HepG2 (cell line): Measurements from ENCODE around the gene DNM3. TPM values are rescaled to one million over a fixed set of nuclear protein-coding genes. Genes with fewer than 3 reads are reported as not detected.

Source experiments
- ATAC-seq: fragments of 200-7000 bp; cut with Tn5 transposase; 3 replicates; pipeline ENCODE4 v1.9.1; 2020; ENCODE audit warnings: mild to moderate bottlenecking, moderate library complexity
- BruUV-seq: library from RNA; stranded (reverse); fragments of 400-500 nt; replicated peaks from 2 replicates; lab custom pipeline; 2021; lab: Mats Ljungman, UMichigan
- CTCF ChIA-PET: fragments of 300-600 bp; formaldehyde crosslinking; extraction: SDS; loops from one replicate; lab custom pipeline; 2021; ENCODE audit warnings: low total read pairs, inconsistent platforms, low intra/inter-chr PET ratio; lab: Yijun Ruan, JAX
- POLR2A ChIA-PET: fragments of 350-600 bp; sonication (Branson Sonifier 250); formaldehyde crosslinking; loops from one replicate; lab custom pipeline; 2020; ENCODE audit warnings: antibody characterized with exemption, inconsistent platforms; lab: Yijun Ruan, JAX
- DNase-seq: peaks from one replicate; pipeline ENCODE4 v3.0.0-alpha.2; 2015; ENCODE audit warnings: low spot score
- FAIRE-seq: peaks from 3 replicates; lab custom pipeline; 2011; peaks lifted over from hg19 to GRCh38; lab: Jason Lieb, UNC
- H2AFZ ChIP-seq: one replicate; pipeline ENCODE4 v1.6.1; 2011; ENCODE audit warnings: low read length, inconsistent platforms
- H3K27ac ChIP-seq: fragments of 300-600 bp; 3 replicates; pipeline ENCODE4 v1.8.0; 2011; ENCODE audit warnings: mixed run types, mild to moderate bottlenecking, mixed read lengths, low read length, inconsistent platforms; ENCODE audit not compliant: insufficient read depth; ENCODE audit errors: extremely low read length
- H3K27me3 ChIP-seq, 2 experiments: fragments of 200-600 bp in 1 of 2; 2 replicates in 1 of 2; 3 replicates in 1 of 2; pipeline versions ENCODE4 v1.6.0 to v1.8.0; 2011; ENCODE audit warnings: low read length in 2 of 2, mild to moderate bottlenecking in 2 of 2, moderate library complexity in 2 of 2, inconsistent platforms in 1 of 2; ENCODE audit not compliant: insufficient read depth in 2 of 2, control insufficient read depth in 1 of 2
- H3K36me3 ChIP-seq, 2 experiments: fragments of 200-600 bp in 1 of 2; replicated peaks in 1 of 2; 2 replicates in 1 of 2; 3 replicates in 1 of 2; pipeline versions ENCODE4 v1.5.1 to v1.8.0; 2011; ENCODE audit warnings: low read length in 2 of 2, inconsistent platforms in 1 of 2; ENCODE audit not compliant: insufficient read depth in 2 of 2, control insufficient read depth in 1 of 2
- H3K4me1 ChIP-seq: 2 replicates; pipeline ENCODE4 v1.5.1; 2012; ENCODE audit warnings: low read length, inconsistent platforms; ENCODE audit not compliant: insufficient read depth
- H3K4me2 ChIP-seq: 2 replicates; pipeline ENCODE4 v1.6.0; 2011; ENCODE audit warnings: low read depth, low read length, inconsistent platforms
- H3K4me3 ChIP-seq, 3 experiments: fragments of 200-600 bp in 1 of 3; sonication (generic), shearing (Covaris generic) in 1 of 3; replicated peaks in 1 of 3; 2 replicates each; pipeline ENCODE4 v1.5.1; 2011 to 2016; ENCODE audit warnings: low read length in 3 of 3, inconsistent platforms in 2 of 3, low read depth in 2 of 3, mild to moderate bottlenecking in 2 of 3, control low read depth in 1 of 3, mixed read lengths in 1 of 3; ENCODE audit not compliant: insufficient read depth in 1 of 3
- H3K79me2 ChIP-seq: one replicate; pipeline ENCODE4 v1.6.1; 2011; ENCODE audit warnings: low read length, inconsistent platforms; ENCODE audit not compliant: insufficient read depth
- H3K9ac ChIP-seq: 2 replicates; pipeline ENCODE4 v1.6.0; 2011; ENCODE audit warnings: mild to moderate bottlenecking, low read depth, low read length, inconsistent platforms; ENCODE audit not compliant: insufficient read depth
- H3K9me3 ChIP-seq: 2 replicates; pipeline ENCODE4 v1.5.1; 2012; ENCODE audit warnings: mild to moderate bottlenecking, low read length
- H4K20me1 ChIP-seq: 2 replicates; pipeline ENCODE4 v1.6.0; 2011; ENCODE audit warnings: inconsistent platforms, mild to moderate bottlenecking, low read length, moderate library complexity; ENCODE audit not compliant: insufficient read depth
- ARID3A ChIP-seq: IDR thresholded peaks from 2 replicates; pipeline ENCODE4 v1.6.1; 2012; ENCODE audit warnings: low read depth, low read length, improper control_type of control experiment
- CCAR2 ChIP-seq: fragments of 200-400 bp; formaldehyde crosslinking; optimal IDR thresholded peaks from 2 replicates; pipeline ENCODE3; 2018; ENCODE audit warnings: low read depth, mild to moderate bottlenecking, low read length, moderate library complexity
- DBP ChIP-seq: sonication (generic); formaldehyde crosslinking; IDR thresholded peaks from 2 replicates; pipeline ENCODE4 v1.4.0; 2020; ENCODE audit warnings: missing genetic modification reagents; ENCODE audit errors: not compliant biosample characterization
- FOXC1 ChIP-seq: sonication (generic); formaldehyde crosslinking; IDR thresholded peaks from 2 replicates; pipeline ENCODE4 v1.8.0; 2022; ENCODE audit warnings: mild to moderate bottlenecking, missing genetic modification reagents, borderline replicate concordance
- GABPB1 ChIP-seq: IDR thresholded peaks from 2 replicates; pipeline ENCODE4 v1.6.1; 2016; ENCODE audit warnings: mild to moderate bottlenecking, missing genetic modification reagents, moderate library complexity, missing compliant biosample characterization
- PLRG1 ChIP-seq: fragments of 450-650 bp; conservative IDR thresholded peaks from 2 replicates; pipeline ENCODE4 v1.6.1; 2016
- STAT5B ChIP-seq: sonication (generic); formaldehyde crosslinking; IDR thresholded peaks from 2 replicates; pipeline ENCODE4 v1.4.0; 2020; ENCODE audit warnings: missing genetic modification reagents
- TSC22D2 ChIP-seq: sonication (generic); formaldehyde crosslinking; IDR thresholded peaks from 2 replicates; pipeline ENCODE4 v1.5.1; 2020; ENCODE audit warnings: missing genetic modification reagents, mild to moderate bottlenecking, borderline replicate concordance
- ZBTB43 ChIP-seq: sonication (generic); formaldehyde crosslinking; conservative IDR thresholded peaks from 2 replicates; pipeline ENCODE4 v1.4.0; 2020; ENCODE audit warnings: missing genetic modification reagents
- ZNF251 ChIP-seq: sonication (generic); formaldehyde crosslinking; IDR thresholded peaks from 2 replicates; pipeline ENCODE4 v1.9.0; 2021; ENCODE audit warnings: mild to moderate bottlenecking, missing genetic modification reagents
- ZNF607 ChIP-seq: sonication (generic); formaldehyde crosslinking; IDR thresholded peaks from 2 replicates; pipeline ENCODE4 v1.5.1; 2020; ENCODE audit warnings: missing genetic modification reagents, mild to moderate bottlenecking, borderline replicate concordance
- ZSCAN31 ChIP-seq: sonication (generic); formaldehyde crosslinking; IDR thresholded peaks from 2 replicates; pipeline ENCODE4 v1.5.0; 2020; ENCODE audit warnings: low read depth, mild to moderate bottlenecking, missing genetic modification reagents
- WGBS: methylation state at CpG from one replicate; pipeline ENCODE4 v1.1.6; 2017; ENCODE audit warnings: low lambda C conversion rate; 5-methylcytosine and 5-hydroxymethylcytosine counted together
- in situ Hi-C: cut with HindIII; loops from 2 replicates; pipeline ENCODE4 v1.10.0; 2017; ENCODE audit warnings: low pct_unique_long_range_greater_than_20kb; ENCODE audit not compliant: extremely low pct_ligation_motif_present
- intact Hi-C: fragments of 100-400 bp; cut with micrococcal nuclease; formaldehyde crosslinking; loops from one replicate; pipeline ENCODE4 v1.10.0; 2022; ENCODE audit not compliant: unreplicated experiment
- polyA plus RNA-seq, 8 experiments: library from polyadenylated mRNA; depleted of rRNA in 3 of 8; stranded (reverse) in 7 of 8; unstranded in 1 of 8; fragments of >200 nt; fragmentation: Illumina TruSeq in 4 of 8; extraction: Trizol in 4 of 8; gene quantifications; 2 replicates each; pipeline versions ENCODE4 v1.2.1 to v1.2.3, GENCODE V29; 2011 to 2016; ENCODE audit warnings: low read depth in 4 of 8, missing spikeins in 1 of 8, mixed read lengths in 1 of 8; ENCODE audit not compliant: insufficient read depth in 1 of 8
- total RNA-seq, 5 experiments: library from RNA; depleted of rRNA; stranded (reverse); fragments of >200 nt; fragmentation: Illumina TruSeq; extraction: Trizol; gene quantifications; 2 replicates each; pipeline ENCODE4 v1.2.3, GENCODE V29; 2016; ENCODE audit warnings: low read depth in 1 of 5
- TF ChIP-seq, protein P1 (sequence below): sonication (generic); formaldehyde crosslinking; IDR thresholded peaks from 2 replicates; pipeline ENCODE4 v1.5.1; 2020; ENCODE audit warnings: mild to moderate bottlenecking, missing genetic modification reagents, borderline replicate concordance
- TF ChIP-seq, protein P2 (sequence below): sonication (generic); formaldehyde crosslinking; IDR thresholded peaks from 2 replicates; pipeline ENCODE4 v1.9.0; 2021; ENCODE audit warnings: missing genetic modification reagents, borderline replicate concordance

DNM3 gene
- total and polyA plus RNA-seq, 2 of the 13 experiments (the other 11 are each of a cell fraction or from before 2014, with no cell fraction given) = 0.05 TPM; not detected in 1

- Histone ChIP-seq H4K20me1 (no peaks in the 10 kb centered on the region), H3K4me2 (no peak overlapping the region), H3K79me2 (no peaks in the 10 kb centered on the region), H2AFZ (no peak overlapping the region), H3K27ac (no peak overlapping the region)
- intact Hi-C loops = no loop called here
- TF ChIP-seq ZNF251 (CRISPR knock-in tag) (no peak), PLRG1 (no peak), ZSCAN31 (no peak), DBP (CRISPR knock-in tag) (no peak), TSC22D2 (CRISPR knock-in tag) (no peak), ZNF607 (CRISPR knock-in tag) (no peak), STAT5B (CRISPR knock-in tag) (no peak), GABPB1 (no peak), CCAR2 (no peak), FOXC1 (no peak), ARID3A (no peak), ZBTB43 (no peak)
- TF ChIP-seq, protein P1, sequence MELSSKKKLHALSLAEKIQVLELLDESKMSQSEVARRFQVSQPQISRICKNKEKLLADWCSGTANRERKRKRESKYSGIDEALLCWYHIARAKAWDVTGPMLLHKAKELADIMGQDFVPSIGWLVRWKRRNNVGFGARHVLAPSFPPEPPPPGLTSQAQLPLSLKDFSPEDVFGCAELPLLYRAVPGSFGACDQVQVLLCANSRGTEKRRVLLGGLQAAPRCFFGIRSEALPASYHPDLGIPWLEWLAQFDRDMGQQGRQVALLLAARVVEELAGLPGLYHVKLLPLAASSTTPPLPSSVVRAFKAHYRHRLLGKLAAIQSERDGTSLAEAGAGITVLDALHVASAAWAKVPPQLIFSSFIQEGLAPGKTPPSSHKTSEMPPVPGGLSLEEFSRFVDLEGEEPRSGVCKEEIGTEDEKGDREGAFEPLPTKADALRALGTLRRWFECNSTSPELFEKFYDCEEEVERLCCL (CRISPR knock-in tag) = no peak
- TF ChIP-seq, protein P2, sequence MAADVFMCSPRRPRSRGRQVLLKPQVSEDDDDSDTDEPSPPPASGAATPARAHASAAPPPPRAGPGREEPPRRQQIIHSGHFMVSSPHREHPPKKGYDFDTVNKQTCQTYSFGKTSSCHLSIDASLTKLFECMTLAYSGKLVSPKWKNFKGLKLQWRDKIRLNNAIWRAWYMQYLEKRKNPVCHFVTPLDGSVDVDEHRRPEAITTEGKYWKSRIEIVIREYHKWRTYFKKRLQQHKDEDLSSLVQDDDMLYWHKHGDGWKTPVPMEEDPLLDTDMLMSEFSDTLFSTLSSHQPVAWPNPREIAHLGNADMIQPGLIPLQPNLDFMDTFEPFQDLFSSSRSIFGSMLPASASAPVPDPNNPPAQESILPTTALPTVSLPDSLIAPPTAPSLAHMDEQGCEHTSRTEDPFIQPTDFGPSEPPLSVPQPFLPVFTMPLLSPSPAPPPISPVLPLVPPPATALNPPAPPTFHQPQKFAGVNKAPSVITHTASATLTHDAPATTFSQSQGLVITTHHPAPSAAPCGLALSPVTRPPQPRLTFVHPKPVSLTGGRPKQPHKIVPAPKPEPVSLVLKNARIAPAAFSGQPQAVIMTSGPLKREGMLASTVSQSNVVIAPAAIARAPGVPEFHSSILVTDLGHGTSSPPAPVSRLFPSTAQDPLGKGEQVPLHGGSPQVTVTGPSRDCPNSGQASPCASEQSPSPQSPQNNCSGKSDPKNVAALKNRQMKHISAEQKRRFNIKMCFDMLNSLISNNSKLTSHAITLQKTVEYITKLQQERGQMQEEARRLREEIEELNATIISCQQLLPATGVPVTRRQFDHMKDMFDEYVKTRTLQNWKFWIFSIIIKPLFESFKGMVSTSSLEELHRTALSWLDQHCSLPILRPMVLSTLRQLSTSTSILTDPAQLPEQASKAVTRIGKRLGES (CRISPR knock-in tag) = no peak
- TF ChIP-seq, all 625 proteins: peak for 0
- BruUV-seq = no TSS peak
- H3K36me3 ChIP-seq = no peaks in the 10 kb centered on the region
- in situ Hi-C loops = no loop called here
- no peaks in the 10 kb centered on the region for H3K27me3 ChIP-seq
- H3K9me3 ChIP-seq = no peaks in the 10 kb centered on the region
- no peak for DNase-seq
- ChIA-PET CTCF (interaction anchor here (1.6 kb wide), 1 partner anchor 266 kb away, joined by 7 read pairs; no protein-coding TSS in a partner anchor), POLR2A (no interaction called here)
- H3K9ac ChIP-seq = no peak overlapping the region
- no peak for FAIRE-seq
- ATAC-seq = no peak
- H3K4me3 ChIP-seq = no peak overlapping the region
- WGBS = 29% methylated on average over 2 of the region's 2 CpGs
- H3K4me1 ChIP-seq = no peaks in the 10 kb centered on the region
Observed at GRCh38 chr1:172134087-172134731, 292.9 kb downstream of the DNM3 start.
